Osteocyte (in vitro differentiated cells): Measurements from ENCODE around the gene TMPRSS3. TPM values are rescaled to one million over a fixed set of nuclear protein-coding genes. Genes with fewer than 3 reads are reported as not detected.

Source experiments
- DNase-seq: peaks from one replicate; pipeline ENCODE4 v3.0.0; 2021; ENCODE audit warnings: mixed read lengths; ENCODE audit not compliant: unreplicated experiment; ENCODE audit errors: extremely low spot score
- H3K27ac Mint-ChIP-seq: one replicate; pipeline ENCODE4 v1.8.0; 2021; ENCODE audit warnings: mild to moderate bottlenecking, mixed read lengths; ENCODE audit not compliant: unreplicated experiment
- H3K27me3 Mint-ChIP-seq: one replicate; pipeline ENCODE4 v1.8.0; 2021; ENCODE audit warnings: mixed read lengths; ENCODE audit not compliant: unreplicated experiment
- H3K36me3 Mint-ChIP-seq: one replicate; pipeline ENCODE4 v1.8.0; 2021; ENCODE audit warnings: mixed read lengths; ENCODE audit not compliant: unreplicated experiment
- H3K4me1 Mint-ChIP-seq: one replicate; pipeline ENCODE4 v1.8.0; 2021; ENCODE audit warnings: mixed read lengths; ENCODE audit not compliant: unreplicated experiment
- H3K4me3 Mint-ChIP-seq: one replicate; pipeline ENCODE4 v1.8.0; 2021; ENCODE audit warnings: mild to moderate bottlenecking, moderate library complexity, mixed read lengths; ENCODE audit not compliant: unreplicated experiment
- H3K9me3 Mint-ChIP-seq: one replicate; pipeline ENCODE4 v1.8.0; 2021; ENCODE audit warnings: mixed read lengths; ENCODE audit not compliant: unreplicated experiment
- total RNA-seq: library from RNA; stranded (reverse); gene quantifications from 2 replicates; pipeline ENCODE4 v1.2.1, GENCODE V29; 2021
- TF ChIP-seq, protein P1 (sequence below): fragments of 200-600 bp; sonication (generic); IDR thresholded peaks from 2 replicates; pipeline ENCODE4 v1.5.0; 2021; ENCODE audit warnings: antibody characterized with exemption, mild to moderate bottlenecking, moderate library complexity

The TMPRSS3 gene
- total RNA-seq, 1 donor from 2014 or later = not detected

DNA sequence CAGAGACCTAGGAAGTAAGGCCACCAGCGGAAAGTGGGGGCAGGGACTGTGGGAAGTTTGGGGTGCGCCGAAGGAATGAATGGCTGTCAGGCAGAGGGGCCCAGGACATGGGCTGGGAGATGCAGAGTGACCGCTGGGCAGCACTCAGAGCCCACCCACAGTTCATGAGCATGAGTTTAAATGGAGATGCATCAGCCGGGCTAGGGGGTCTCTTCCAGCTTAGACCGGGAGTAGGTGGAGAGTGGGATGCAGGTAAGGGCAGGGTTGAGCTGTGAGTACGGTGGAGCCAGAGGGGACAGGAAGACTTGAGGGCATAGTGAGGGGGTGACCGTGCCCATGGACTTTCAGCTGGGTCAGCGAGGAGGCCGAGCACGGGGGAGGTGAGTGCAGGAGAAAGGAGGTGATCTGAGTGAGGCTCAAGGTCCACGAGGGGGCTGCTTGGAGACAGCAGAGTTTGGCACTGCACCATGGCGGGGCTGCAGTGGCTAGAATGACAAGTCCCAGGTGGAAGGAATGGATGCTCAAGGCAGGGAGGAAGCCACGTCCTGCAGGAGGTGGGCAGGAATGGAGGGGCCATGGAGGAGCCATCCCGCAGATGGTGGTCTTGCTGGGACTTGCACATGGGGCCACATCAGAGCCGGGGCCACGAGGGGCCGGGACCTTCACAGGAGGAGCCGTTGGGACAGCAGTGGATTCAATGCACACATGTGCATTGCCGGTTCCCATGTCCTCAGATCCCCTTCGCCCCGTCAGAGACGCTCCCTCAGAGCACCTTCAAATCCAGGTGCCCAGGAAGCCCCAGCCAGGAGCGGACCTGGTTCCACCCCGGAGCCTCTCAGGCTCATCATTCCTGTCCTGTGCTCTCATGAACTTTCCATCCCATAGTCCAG lies 42.7 kb upstream of the TMPRSS3 start:
- Mint-ChIP-seq H3K4me1 (no peaks in the 10 kb centered on the region), H3K9me3 (peaks cover 8% of the 10 kb centered on the region), H3K4me3 (no peak overlapping the region), H3K27me3 (peaks cover 13% of the 10 kb centered on the region), H3K27ac (no peak overlapping the region), H3K36me3 (no peaks in the 10 kb centered on the region)
- DNase-seq = no peak
- TF ChIP-seq, protein P1, sequence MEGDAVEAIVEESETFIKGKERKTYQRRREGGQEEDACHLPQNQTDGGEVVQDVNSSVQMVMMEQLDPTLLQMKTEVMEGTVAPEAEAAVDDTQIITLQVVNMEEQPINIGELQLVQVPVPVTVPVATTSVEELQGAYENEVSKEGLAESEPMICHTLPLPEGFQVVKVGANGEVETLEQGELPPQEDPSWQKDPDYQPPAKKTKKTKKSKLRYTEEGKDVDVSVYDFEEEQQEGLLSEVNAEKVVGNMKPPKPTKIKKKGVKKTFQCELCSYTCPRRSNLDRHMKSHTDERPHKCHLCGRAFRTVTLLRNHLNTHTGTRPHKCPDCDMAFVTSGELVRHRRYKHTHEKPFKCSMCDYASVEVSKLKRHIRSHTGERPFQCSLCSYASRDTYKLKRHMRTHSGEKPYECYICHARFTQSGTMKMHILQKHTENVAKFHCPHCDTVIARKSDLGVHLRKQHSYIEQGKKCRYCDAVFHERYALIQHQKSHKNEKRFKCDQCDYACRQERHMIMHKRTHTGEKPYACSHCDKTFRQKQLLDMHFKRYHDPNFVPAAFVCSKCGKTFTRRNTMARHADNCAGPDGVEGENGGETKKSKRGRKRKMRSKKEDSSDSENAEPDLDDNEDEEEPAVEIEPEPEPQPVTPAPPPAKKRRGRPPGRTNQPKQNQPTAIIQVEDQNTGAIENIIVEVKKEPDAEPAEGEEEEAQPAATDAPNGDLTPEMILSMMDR = no peak

DNA sequence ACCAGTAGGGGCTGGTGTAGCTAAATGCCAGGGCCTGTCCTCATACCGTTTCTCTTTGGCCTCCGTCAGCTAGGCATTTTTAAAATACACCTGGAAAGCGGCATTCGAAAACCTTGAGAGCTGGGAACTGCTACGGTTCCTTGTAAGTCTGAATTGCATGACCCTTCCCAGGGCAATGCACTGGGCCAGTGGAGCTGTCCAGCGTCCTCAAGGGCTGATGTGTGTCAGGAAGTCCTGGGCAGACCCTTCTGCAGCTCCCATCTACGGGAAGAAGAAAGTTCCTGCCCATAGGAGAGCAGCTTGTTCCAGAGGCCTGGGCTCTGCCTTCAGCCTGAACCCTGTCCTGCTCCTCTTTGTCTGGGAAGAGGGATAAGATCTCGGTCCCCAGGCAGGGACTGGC lies 41.9 kb upstream of the TMPRSS3 start:
- H3K4me1 Mint-ChIP-seq = no peaks in the 10 kb centered on the region
- TF ChIP-seq, protein P1 = no peak
- H3K4me3 Mint-ChIP-seq = no peak overlapping the region
- no peaks in the 10 kb centered on the region for H3K36me3 Mint-ChIP-seq
- peaks cover 11% of the 10 kb centered on the region for H3K9me3 Mint-ChIP-seq
- H3K27ac Mint-ChIP-seq = no peak overlapping the region
- DNase-seq = no peak
- peaks cover 9% of the 10 kb centered on the region for H3K27me3 Mint-ChIP-seq

DNA sequence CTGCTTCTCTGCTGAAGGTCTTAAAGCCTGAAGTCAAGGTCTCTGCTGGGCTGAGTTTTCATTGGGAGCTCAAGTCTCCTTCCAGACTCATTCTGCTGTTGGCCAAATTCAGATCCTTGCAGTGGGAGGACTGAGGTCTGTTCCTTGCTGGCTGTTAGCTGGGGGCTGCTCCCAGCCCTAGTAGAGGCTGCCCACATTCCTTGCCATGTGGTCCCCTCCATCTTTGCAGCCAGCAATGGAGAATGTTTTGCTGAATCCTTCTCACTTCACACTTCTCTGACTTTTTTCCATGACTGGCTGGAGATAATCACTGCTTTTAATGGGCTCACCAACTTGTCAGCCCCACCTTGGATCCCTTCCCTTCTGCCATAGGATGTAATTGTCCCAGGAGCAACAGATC lies 41.1 kb upstream of the TMPRSS3 start:
- TF ChIP-seq, protein P1 = no peak
- peaks cover 1% of the 10 kb centered on the region for H3K27me3 Mint-ChIP-seq
- peaks cover 17% of the 10 kb centered on the region for H3K9me3 Mint-ChIP-seq
- no peaks in the 10 kb centered on the region for H3K4me1 Mint-ChIP-seq
- H3K27ac Mint-ChIP-seq = no peak overlapping the region
- no peak overlapping the region for H3K4me3 Mint-ChIP-seq
- no peaks in the 10 kb centered on the region for H3K36me3 Mint-ChIP-seq
- DNase-seq = no peak

DNA sequence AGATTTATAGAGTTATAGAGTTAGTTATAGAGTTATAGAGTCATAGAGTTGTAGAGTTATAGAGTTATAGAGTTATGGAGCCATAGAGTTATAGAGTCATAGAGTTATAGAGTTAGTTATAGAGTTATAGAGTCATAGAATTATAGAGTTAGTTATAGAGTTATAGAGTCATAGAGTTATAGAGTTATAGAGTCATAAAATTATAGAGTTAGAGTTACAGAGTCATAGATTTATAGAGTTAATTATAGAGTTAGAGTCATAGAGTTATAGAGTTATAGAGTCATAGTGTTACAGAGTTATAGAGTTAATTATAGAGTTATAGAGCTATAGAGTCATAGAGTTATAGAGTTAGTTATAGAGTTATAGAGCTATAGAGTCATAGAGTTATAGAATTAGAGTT lies 40.0 kb upstream of the TMPRSS3 start:
- Mint-ChIP-seq H3K9me3 (peaks cover 17% of the 10 kb centered on the region), H3K4me3 (no peak overlapping the region), H3K27me3 (no peaks in the 10 kb centered on the region)

DNA sequence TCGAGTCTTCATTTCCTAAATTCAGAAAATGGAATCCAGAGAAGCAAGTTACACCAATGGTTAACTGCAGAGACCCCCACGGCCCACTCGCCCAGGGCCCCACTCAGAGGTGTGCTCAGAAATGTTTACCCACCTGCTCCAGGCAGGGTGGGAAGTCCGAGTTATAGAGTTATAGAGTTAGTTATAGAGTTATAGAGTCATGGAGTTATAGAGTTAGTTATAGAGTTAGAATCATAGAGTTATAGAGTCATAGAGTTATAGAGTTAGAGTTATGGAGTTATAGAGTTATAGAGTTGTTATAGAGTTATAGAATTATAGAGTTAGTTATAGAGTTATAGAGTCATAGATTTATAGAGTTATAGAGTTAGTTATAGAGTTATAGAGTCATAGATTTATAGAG lies 39.5 kb upstream of the TMPRSS3 start:
- H3K9me3 Mint-ChIP-seq = peaks cover 17% of the 10 kb centered on the region
- no peak overlapping the region for H3K27ac Mint-ChIP-seq
- no peaks in the 10 kb centered on the region for H3K27me3 Mint-ChIP-seq
- DNase-seq = no peak
- TF ChIP-seq, protein P1 = no peak
- H3K4me1 Mint-ChIP-seq = no peaks in the 10 kb centered on the region
- no peaks in the 10 kb centered on the region for H3K36me3 Mint-ChIP-seq
- H3K4me3 Mint-ChIP-seq = no peak overlapping the region

More for the DNA sequence above, 40.0 kb upstream of the TMPRSS3 start:
- no peak overlapping the region for H3K27ac Mint-ChIP-seq
- DNase-seq = no peak
- H3K36me3 Mint-ChIP-seq = no peaks in the 10 kb centered on the region
- no peaks in the 10 kb centered on the region for H3K4me1 Mint-ChIP-seq
- TF ChIP-seq, protein P1 = no peak
